Testis (tissue), 3 donors: ENCODE data around the gene PSMA4. TPM values are rescaled to one million over a fixed set of nuclear protein-coding genes. Genes with fewer than 3 reads are reported as not detected.
"Not testable (repeated sequence)": the region's sequence is repeated elsewhere in the genome, so short reads cannot be mapped to it uniquely, and the experiment has no call there.

Experiments
- DNase-seq: peaks from one replicate; pipeline ENCODE4 v3.0.0-alpha.2; 2019
- H3K27ac ChIP-seq, 2 donors: fragments of 200-600 bp; sonication (generic); one replicate each; pipeline ENCODE4 v1.5.1; 2019
- H3K27me3 ChIP-seq: fragments of 200-600 bp; sonication (generic); one replicate; pipeline ENCODE4 v1.5.1; 2019
- H3K36me3 ChIP-seq: fragments of 200-600 bp; sonication (generic); one replicate; pipeline ENCODE4 v1.5.1; 2017; ENCODE audit warnings: low read depth; ENCODE audit errors: missing control alignments
- H3K4me1 ChIP-seq: fragments of 200-600 bp; sonication (generic); one replicate; pipeline ENCODE4 v1.5.1; 2019
- H3K4me3 ChIP-seq, 2 donors: fragments of 200-600 bp; sonication (generic); one replicate each; pipeline ENCODE4 v1.5.1; 2017 to 2019
- H3K9me3 ChIP-seq: fragments of 200-600 bp; sonication (generic); one replicate; pipeline ENCODE4 v1.5.1; 2017
- POLR2A ChIP-seq: fragments of 450-650 bp; IDR thresholded peaks from one replicate; pipeline ENCODE4 v1.6.1; 2017; ENCODE audit warnings: antibody characterized with exemption, mild to moderate bottlenecking, moderate library complexity
- WGBS, 2 donors: methylation state at CpG; one replicate each; pipeline ENCODE4 v1.1.5; 2018; 5-methylcytosine and 5-hydroxymethylcytosine counted together
- intact Hi-C: fragments of 100-400 bp; cut with DNase I; formaldehyde crosslinking; loops from one replicate; pipeline ENCODE4 v1.15.1; 2023; ENCODE audit warnings: low total_unique reads
- polyA plus RNA-seq: library from polyadenylated mRNA; stranded (reverse); fragments of 350-450 nt; fragmentation: Illumina TruSeq; extraction: RNeasy Lipid Tissue Mini Kit (QIAGEN cat#74804); gene quantifications from one replicate; pipeline ENCODE4 v1.2.3, GENCODE V29; 2014; ENCODE audit warnings: low read depth, low replicate concordance; ENCODE audit not compliant: insufficient read depth
- total RNA-seq, 2 donors: library from RNA; depleted of rRNA; stranded (reverse); fragments of >200 nt; gene quantifications; one replicate each; pipeline ENCODE4 v1.2.3, GENCODE V29; 2016
- TF ChIP-seq, protein P1 (sequence below), 3 experiments: fragments of 450-650 bp in 2 of 3; fragments of 200-600 bp in 1 of 3; sonication (generic) in 1 of 3; IDR thresholded peaks; one replicate each; pipeline ENCODE4 v1.5.1; 2016 to 2019; ENCODE audit warnings: antibody characterized with exemption in 3 of 3, mild to moderate bottlenecking in 2 of 3, moderate library complexity in 1 of 3

The PSMA4 gene
- total and polyA plus RNA-seq, 3 donors from 2014 or later, result 97.4 to 204 (median 117) TPM

DNA sequence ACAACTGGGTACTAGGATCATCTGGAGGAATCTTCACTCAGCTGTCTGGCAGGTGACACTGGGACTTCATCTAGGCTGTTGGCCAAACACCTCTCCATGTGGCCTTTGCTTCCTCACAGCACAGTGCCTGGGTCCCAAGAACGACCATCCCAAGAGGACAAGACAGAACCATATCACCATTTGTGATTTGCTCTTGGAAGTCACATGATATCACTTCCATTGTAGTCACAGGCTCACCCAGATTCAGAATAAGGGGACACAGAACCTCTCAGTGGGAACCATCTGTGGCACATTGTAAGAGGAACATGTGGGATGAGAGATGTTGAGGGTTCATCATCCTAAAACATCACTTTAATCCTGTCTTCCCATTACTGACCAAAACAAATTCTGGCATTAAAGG lies 1.9 kb upstream of the PSMA4 start:
- H3K9me3 ChIP-seq, result no peaks in the 10 kb centered on the region
- no peak overlapping the region for H3K27ac ChIP-seq
- H3K4me3 ChIP-seq, result no peak overlapping the region
- intact Hi-C loops, result no loop called here
- 75 to 77% methylated on average over 1 of the region's 1 CpG for WGBS, 2 donors
- H3K4me1 ChIP-seq, result peaks cover 11% of the 10 kb centered on the region
- no peaks in the 10 kb centered on the region for H3K27me3 ChIP-seq
- no peaks in the 10 kb centered on the region for H3K36me3 ChIP-seq
- no peak for DNase-seq
- no peak for TF ChIP-seq POLR2A
- TF ChIP-seq, protein P1, sequence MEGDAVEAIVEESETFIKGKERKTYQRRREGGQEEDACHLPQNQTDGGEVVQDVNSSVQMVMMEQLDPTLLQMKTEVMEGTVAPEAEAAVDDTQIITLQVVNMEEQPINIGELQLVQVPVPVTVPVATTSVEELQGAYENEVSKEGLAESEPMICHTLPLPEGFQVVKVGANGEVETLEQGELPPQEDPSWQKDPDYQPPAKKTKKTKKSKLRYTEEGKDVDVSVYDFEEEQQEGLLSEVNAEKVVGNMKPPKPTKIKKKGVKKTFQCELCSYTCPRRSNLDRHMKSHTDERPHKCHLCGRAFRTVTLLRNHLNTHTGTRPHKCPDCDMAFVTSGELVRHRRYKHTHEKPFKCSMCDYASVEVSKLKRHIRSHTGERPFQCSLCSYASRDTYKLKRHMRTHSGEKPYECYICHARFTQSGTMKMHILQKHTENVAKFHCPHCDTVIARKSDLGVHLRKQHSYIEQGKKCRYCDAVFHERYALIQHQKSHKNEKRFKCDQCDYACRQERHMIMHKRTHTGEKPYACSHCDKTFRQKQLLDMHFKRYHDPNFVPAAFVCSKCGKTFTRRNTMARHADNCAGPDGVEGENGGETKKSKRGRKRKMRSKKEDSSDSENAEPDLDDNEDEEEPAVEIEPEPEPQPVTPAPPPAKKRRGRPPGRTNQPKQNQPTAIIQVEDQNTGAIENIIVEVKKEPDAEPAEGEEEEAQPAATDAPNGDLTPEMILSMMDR (IDR thresholded peaks at IDR 0.05), result no peak

DNA sequence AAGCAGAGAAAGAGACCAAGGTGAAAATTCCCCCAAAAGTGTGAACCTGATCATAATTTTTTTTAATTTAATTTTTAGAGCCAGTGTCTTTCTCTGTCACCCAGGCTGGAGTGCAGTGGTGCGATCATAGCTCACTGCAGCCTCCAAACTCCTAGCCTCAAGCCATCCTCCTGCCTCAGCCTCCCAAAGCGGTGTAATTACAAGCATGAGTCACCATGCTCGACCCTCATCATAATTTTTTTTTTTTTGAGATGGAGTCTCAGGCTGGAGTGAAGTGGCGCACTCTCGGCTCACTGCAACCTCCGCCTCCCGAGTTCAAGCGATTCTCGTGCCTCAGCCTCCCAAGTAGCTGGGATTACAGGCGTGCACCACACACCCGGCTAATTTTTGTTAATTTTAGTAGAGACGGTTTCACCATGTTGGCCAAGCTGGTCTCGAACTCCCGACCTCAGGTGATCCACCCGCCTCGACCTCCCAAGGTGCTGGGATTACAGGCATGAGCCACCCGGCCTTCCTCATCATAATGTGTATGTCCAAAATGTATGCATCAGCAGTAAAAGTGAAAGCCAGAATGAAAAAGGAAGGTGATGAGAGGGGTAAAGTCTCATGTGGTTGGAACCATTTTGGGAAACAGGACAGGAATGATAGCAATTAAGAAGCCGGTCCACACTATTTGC lies 642 bp upstream of the PSMA4 start:
- Histone ChIP-seq H3K27ac (peak overlapping the region; percentile 97 to 98), H3K4me3 (peak overlapping the region; percentile 93 to 96), H3K4me1 (peaks cover 11% of the 10 kb centered on the region)
- WGBS, 2 donors, result 61 to 66% methylated on average over 18 of the region's 18 CpGs
- H3K9me3 ChIP-seq, intact Hi-C loops, H3K36me3 ChIP-seq, DNase-seq, H3K27me3 ChIP-seq: not testable (repeated sequence)

DNA sequence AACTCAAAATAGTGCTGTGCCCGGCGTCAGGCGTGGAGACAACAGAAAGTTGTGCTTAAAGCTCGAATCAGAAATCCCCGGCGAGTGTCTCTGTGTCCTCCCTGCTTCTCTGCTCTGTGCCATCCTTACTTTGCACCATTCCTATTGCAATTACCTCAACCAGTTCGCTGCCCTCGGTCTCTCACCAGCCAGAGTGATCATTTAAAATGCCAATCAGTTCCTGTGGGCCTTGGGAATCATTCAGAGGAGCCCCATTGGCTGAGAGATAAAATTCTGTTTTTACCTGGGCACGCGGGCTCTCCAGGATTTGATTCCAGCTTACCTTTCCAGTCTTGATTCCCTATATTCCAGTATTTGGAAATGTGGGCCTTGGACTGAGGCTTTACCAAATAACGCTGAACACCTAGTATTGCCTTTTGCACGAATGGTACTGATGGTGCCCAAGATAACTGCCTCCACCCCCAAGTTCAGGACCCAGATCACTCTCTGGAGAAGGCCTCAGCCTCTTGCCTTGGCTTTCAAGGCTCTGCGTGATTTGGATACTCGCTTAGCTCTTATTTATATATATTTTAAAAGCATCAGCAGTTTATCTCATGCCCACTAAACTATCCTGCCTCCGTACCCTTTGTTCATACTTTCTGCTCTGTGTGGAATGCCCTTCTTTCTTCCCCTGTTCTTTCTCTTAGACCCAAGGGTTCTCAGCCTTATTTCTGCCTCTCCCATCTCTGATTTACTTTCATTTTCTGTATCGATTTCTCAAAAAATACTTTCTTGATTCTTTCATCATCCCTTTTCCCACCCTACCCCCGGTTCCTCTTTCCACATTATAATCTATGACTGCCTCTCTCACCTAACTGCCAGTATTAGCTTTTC lies 863 bp downstream of the PSMA4 start:
- no peaks in the 10 kb centered on the region for H3K36me3 ChIP-seq
- TF ChIP-seq, protein P1 (IDR thresholded peaks at IDR 0.05), result no peak
- no peak for TF ChIP-seq POLR2A
- peaks cover 11% of the 10 kb centered on the region for H3K4me1 ChIP-seq
- peak overlapping the region; percentile 93 to 96 for H3K4me3 ChIP-seq
- peak overlapping the region; percentile 97 to 98 for H3K27ac ChIP-seq
- no peaks in the 10 kb centered on the region for H3K9me3 ChIP-seq
- intact Hi-C loops, result no loop called here
- no peak for DNase-seq
- 3 to 4% methylated on average over 13 to 17 of the region's 17 CpGs for WGBS, 2 donors
- no peaks in the 10 kb centered on the region for H3K27me3 ChIP-seq

DNA sequence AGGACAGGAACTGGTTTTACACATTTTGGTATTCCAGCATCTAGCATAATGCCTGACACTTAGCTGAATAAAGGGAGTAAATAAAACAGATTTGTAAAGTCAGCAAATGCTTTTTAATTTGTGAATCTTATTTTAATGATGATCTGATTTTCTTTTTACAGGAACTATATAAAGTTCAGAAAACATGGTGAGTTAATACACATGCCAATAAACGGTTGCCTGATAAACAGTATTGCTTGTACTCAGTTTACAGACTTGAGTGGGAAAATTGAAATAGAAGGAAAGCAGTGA lies 1.4 kb downstream of the PSMA4 start:
- 29 to 30% methylated on average over 1 of the region's 1 CpG for WGBS, 2 donors
- TF ChIP-seq POLR2A, result no peak
- TF ChIP-seq, protein P1 (IDR thresholded peaks at IDR 0.05), result no peak
- Histone ChIP-seq H3K27me3 (no peaks in the 10 kb centered on the region), H3K9me3 (no peaks in the 10 kb centered on the region), H3K4me3 (peak overlapping the region in 1 of 2 donors; percentile 96), H3K4me1 (peaks cover 11% of the 10 kb centered on the region), H3K36me3 (no peaks in the 10 kb centered on the region), H3K27ac (no peak overlapping the region)
- no peak for DNase-seq
- intact Hi-C loops, result no loop called here

DNA sequence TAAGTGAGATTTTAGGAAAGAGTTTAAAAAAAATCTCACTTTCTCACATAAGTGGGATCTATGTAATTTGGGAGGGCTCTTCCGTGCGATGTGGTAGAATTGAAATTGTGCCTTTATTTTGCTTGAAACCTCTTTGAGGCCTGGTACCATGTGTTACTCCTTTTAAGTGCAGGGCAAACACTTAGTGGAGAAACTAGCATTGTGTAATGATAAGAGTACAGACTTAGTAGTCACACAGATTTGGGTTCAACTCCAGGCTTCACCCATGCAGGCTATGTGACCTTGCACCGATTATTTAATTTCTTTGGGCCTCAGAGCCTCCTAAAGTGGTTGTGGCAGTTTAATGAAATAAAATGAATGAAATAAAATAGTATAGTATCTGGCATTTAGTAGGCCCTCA lies 2.4 kb downstream of the PSMA4 start:
- Histone ChIP-seq H3K36me3 (no peaks in the 10 kb centered on the region), H3K27ac (no peak overlapping the region), H3K4me3 (no peak overlapping the region), H3K4me1 (peaks cover 11% of the 10 kb centered on the region), H3K27me3 (no peaks in the 10 kb centered on the region), H3K9me3 (no peaks in the 10 kb centered on the region)
- WGBS, 2 donors, result 93 to 94% methylated on average over 3 of the region's 3 CpGs
- no peak for DNase-seq
- no peak for TF ChIP-seq POLR2A
- TF ChIP-seq, protein P1 (IDR thresholded peaks at IDR 0.05), result no peak
- intact Hi-C loops, result no loop called here
